Liver (tissue), 9 donors: ENCODE results near the gene TNS1. TPM values are rescaled to one million over a fixed set of nuclear protein-coding genes. Genes with fewer than 3 reads are reported as not detected.

Experiments used
- DNase-seq: peaks from one replicate; pipeline ENCODE4 v3.0.0-alpha.2; 2017; ENCODE audit warnings: low spot score
- H3K27ac ChIP-seq, 2 donors: one replicate each; pipeline ENCODE4 v1.7.0; 2013; ENCODE audit warnings: inconsistent platforms in 2 of 2, low read length in 2 of 2, control low read depth in 1 of 2, low read depth in 1 of 2, mild to moderate bottlenecking in 1 of 2
- H3K27me3 ChIP-seq, 4 donors: one replicate each; pipeline versions ENCODE4 v1.6.1 to v1.7.0; 2013; ENCODE audit warnings: low read length in 3 of 4, inconsistent platforms in 1 of 4, mild to moderate bottlenecking in 1 of 4, moderate library complexity in 1 of 4; ENCODE audit not compliant: control insufficient read depth in 4 of 4, insufficient read depth in 4 of 4
- H3K36me3 ChIP-seq, 4 donors: one replicate each; pipeline versions ENCODE4 v1.6.1 to v1.7.0; 2013; ENCODE audit warnings: low read length in 3 of 4, mild to moderate bottlenecking in 3 of 4, low read depth in 1 of 4, moderate library complexity in 1 of 4; ENCODE audit not compliant: control insufficient read depth in 4 of 4, insufficient read depth in 3 of 4
- H3K4me1 ChIP-seq, 4 donors: one replicate each; pipeline versions ENCODE4 v1.6.1 to v1.7.0; 2013; ENCODE audit warnings: low read length in 3 of 4, mild to moderate bottlenecking in 3 of 4, moderate library complexity in 1 of 4; ENCODE audit not compliant: control insufficient read depth in 4 of 4, insufficient read depth in 4 of 4
- H3K4me3 ChIP-seq, 3 donors: one replicate each; pipeline versions ENCODE4 v1.6.1 to v1.7.0; 2013; ENCODE audit warnings: low read length in 3 of 3, control low read depth in 1 of 3, low read depth in 1 of 3, mild to moderate bottlenecking in 1 of 3
- H3K9ac ChIP-seq, 2 donors: one replicate each; pipeline ENCODE4 v1.7.0; 2013; ENCODE audit warnings: low read length in 2 of 2, mild to moderate bottlenecking in 2 of 2, moderate library complexity in 2 of 2, control low read depth in 1 of 2, low read depth in 1 of 2
- H3K9me3 ChIP-seq, 4 donors: one replicate each; pipeline versions ENCODE4 v1.6.1 to v1.7.0; 2013; ENCODE audit warnings: low read length in 3 of 4; ENCODE audit not compliant: control insufficient read depth in 4 of 4
- ATF3 ChIP-seq: IDR thresholded peaks from 2 replicates; pipeline ENCODE4 v1.6.1; 2016; ENCODE audit warnings: antibody characterized with exemption
- EGR1 ChIP-seq, 2 donors: IDR thresholded peaks; 2 replicates each; pipeline ENCODE4 v1.6.1; 2016 to 2018; ENCODE audit warnings: antibody characterized with exemption in 2 of 2, low read depth in 2 of 2
- FOXA1 ChIP-seq: IDR thresholded peaks from 2 replicates; pipeline ENCODE4 v1.6.1; 2016; ENCODE audit warnings: antibody characterized with exemption
- FOXA2 ChIP-seq: IDR thresholded peaks from 2 replicates; pipeline ENCODE4 v1.6.1; 2016; ENCODE audit warnings: antibody characterized with exemption
- GABPA ChIP-seq, 2 donors: IDR thresholded peaks in 1 of 2; conservative IDR thresholded peaks in 1 of 2; 2 replicates each; pipeline ENCODE4 v1.6.1; 2016; ENCODE audit warnings: antibody characterized with exemption in 2 of 2, mild to moderate bottlenecking in 1 of 2, moderate library complexity in 1 of 2
- HNF4A ChIP-seq, 2 donors: conservative IDR thresholded peaks; 2 replicates each; pipeline ENCODE4 v1.6.1; 2016; ENCODE audit warnings: antibody characterized with exemption in 2 of 2, mild to moderate bottlenecking in 2 of 2
- HNF4G ChIP-seq: IDR thresholded peaks from 2 replicates; pipeline ENCODE4 v1.6.1; 2016; ENCODE audit warnings: antibody characterized with exemption
- JUND ChIP-seq, 2 donors: IDR thresholded peaks; 2 replicates each; pipeline ENCODE4 v1.6.1; 2016; ENCODE audit warnings: antibody characterized with exemption in 2 of 2
- MAX ChIP-seq: IDR thresholded peaks from 2 replicates; pipeline ENCODE4 v1.6.1; 2016; ENCODE audit warnings: antibody characterized with exemption
- NR2F2 ChIP-seq: IDR thresholded peaks from 2 replicates; pipeline ENCODE4 v1.6.1; 2016; ENCODE audit warnings: antibody characterized with exemption
- RAD21 ChIP-seq, 2 donors: IDR thresholded peaks; 2 replicates each; pipeline ENCODE4 v1.6.1; 2016; ENCODE audit warnings: antibody characterized with exemption in 2 of 2, mild to moderate bottlenecking in 2 of 2
- REST ChIP-seq: IDR thresholded peaks from 2 replicates; pipeline ENCODE4 v1.6.1; 2016; ENCODE audit warnings: antibody characterized with exemption, mild to moderate bottlenecking
- SP1 ChIP-seq: IDR thresholded peaks from 2 replicates; pipeline ENCODE4 v1.6.1; 2018; ENCODE audit warnings: antibody characterized with exemption, mild to moderate bottlenecking
- TAF1 ChIP-seq: conservative IDR thresholded peaks from 2 replicates; pipeline ENCODE4 v1.6.1; 2016; ENCODE audit warnings: antibody characterized with exemption, mild to moderate bottlenecking
- YY1 ChIP-seq: IDR thresholded peaks from 2 replicates; pipeline ENCODE4 v1.6.1; 2016; ENCODE audit warnings: antibody characterized with exemption, mild to moderate bottlenecking
- WGBS: extraction: QIAGEN DNeasy Blood & Tissue Kit; methylation state at CpG from one replicate; pipeline ENCODE4 v1.1.7; 2013; 5-methylcytosine and 5-hydroxymethylcytosine counted together
- polyA plus RNA-seq, 2 donors: library from polyadenylated mRNA; stranded (reverse) in 1 of 2; unstranded in 1 of 2; fragments of 200-250 nt in 1 of 2; fragments of >200 nt in 1 of 2; fragmentation: Nextera tagmentation in 1 of 2; extraction: Ambion mirVana in 1 of 2; gene quantifications; one replicate each; pipeline versions ENCODE4 v1.2.1 to v1.2.3, GENCODE V29; 2013 to 2015
- total RNA-seq, 2 donors: library from RNA; depleted of rRNA; stranded (reverse); fragments of >200 nt; gene quantifications; one replicate each; pipeline ENCODE4 v1.2.3, GENCODE V29; 2014
- TF ChIP-seq, protein P1 (sequence below): fragments of 150-350 bp; IDR thresholded peaks from 2 replicates; pipeline ENCODE4 v1.5.1; 2017; ENCODE audit warnings: improper control_type of control experiment, low read depth, low read length; ENCODE audit not compliant: missing input control
- TF ChIP-seq, protein P2 (sequence below): IDR thresholded peaks from 2 replicates; pipeline ENCODE4 v1.6.1; 2016; ENCODE audit warnings: antibody characterized with exemption
- donor health status: healthy.
- donor health status: healthy.
- donor health status: healthy.
- donor health status: healthy.
- donor health status: healthy.

TNS1 gene
- total and polyA plus RNA-seq, 4 donors = 16.3 to 128 (median 57.3) TPM

GRCh38 chr2:217951091-217951490 lies 51.7 kb downstream of the TNS1 start:
- H3K27ac ChIP-seq = no peak overlapping the region
- H3K9ac ChIP-seq = no peak overlapping the region
- no peak for DNase-seq

DNA sequence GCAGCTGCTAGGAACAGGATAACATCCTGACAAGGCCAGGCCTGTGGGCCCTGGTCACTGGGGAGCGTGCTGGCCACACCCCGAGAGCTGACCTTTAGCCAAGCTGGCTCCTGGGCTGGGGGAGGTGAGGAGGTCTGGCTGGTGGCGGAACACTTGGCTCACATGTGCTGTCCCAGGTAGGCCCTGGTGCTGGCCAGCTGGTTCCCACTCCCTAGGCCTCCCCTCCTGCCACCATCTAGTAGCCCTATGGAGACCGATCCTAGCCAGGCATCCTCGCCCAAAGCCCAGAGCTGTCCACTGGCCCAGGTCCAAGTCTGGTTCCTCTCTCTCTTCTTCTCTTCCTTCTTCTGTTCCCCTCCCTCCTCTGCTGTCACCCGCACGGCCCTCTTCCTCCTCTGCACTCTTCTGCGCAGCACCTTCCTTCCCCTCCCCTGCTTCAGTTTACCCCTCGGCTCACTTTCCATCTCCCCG lies 52.4 kb downstream of the TNS1 start:
- 67% methylated on average over 10 of the region's 10 CpGs for WGBS
- H3K27me3 ChIP-seq = no peaks in the 10 kb centered on the region
- no peaks in the 10 kb centered on the region for H3K36me3 ChIP-seq
- H3K9me3 ChIP-seq = no peaks in the 10 kb centered on the region
- DNase-seq = peak; percentile 51
- peaks cover 5 to 16% (median 12%) of the 10 kb centered on the region in 4 donors for H3K4me1 ChIP-seq
- no peak overlapping the region for H3K27ac ChIP-seq
- H3K9ac ChIP-seq = no peak overlapping the region
- no peak overlapping the region for H3K4me3 ChIP-seq
- TF ChIP-seq FOXA2 = no peak
- TF ChIP-seq JUND (IDR thresholded peaks at IDR 0.05) = no peak
- TF ChIP-seq NR2F2 = no peak
- no peak for TF ChIP-seq HNF4G
- TF ChIP-seq GABPA (IDR thresholded peaks at IDR 0.05 in 1 of 2, conservative IDR thresholded peaks at IDR 0.05 in 1 of 2) = no peak
- TF ChIP-seq HNF4A (conservative IDR thresholded peaks at IDR 0.05) = peak; percentile 16 to 70
- peak in 1 of 2 donors; percentile 18 for TF ChIP-seq RAD21 (IDR thresholded peaks at IDR 0.05)
- TF ChIP-seq REST = peak; percentile 49
- TF ChIP-seq YY1 = no peak
- peak; percentile 75 for TF ChIP-seq MAX
- TF ChIP-seq, protein P1, sequence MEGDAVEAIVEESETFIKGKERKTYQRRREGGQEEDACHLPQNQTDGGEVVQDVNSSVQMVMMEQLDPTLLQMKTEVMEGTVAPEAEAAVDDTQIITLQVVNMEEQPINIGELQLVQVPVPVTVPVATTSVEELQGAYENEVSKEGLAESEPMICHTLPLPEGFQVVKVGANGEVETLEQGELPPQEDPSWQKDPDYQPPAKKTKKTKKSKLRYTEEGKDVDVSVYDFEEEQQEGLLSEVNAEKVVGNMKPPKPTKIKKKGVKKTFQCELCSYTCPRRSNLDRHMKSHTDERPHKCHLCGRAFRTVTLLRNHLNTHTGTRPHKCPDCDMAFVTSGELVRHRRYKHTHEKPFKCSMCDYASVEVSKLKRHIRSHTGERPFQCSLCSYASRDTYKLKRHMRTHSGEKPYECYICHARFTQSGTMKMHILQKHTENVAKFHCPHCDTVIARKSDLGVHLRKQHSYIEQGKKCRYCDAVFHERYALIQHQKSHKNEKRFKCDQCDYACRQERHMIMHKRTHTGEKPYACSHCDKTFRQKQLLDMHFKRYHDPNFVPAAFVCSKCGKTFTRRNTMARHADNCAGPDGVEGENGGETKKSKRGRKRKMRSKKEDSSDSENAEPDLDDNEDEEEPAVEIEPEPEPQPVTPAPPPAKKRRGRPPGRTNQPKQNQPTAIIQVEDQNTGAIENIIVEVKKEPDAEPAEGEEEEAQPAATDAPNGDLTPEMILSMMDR = no peak

More at GRCh38 chr2:217951091-217951490, 51.7 kb downstream of the TNS1 start:
- Histone ChIP-seq H3K27me3 (no peaks in the 10 kb centered on the region), H3K36me3 (no peaks in the 10 kb centered on the region), H3K4me1 (peaks cover 5 to 16% (median 12%) of the 10 kb centered on the region in 4 donors), H3K4me3 (no peak overlapping the region), H3K9me3 (no peaks in the 10 kb centered on the region)
- 90% methylated on average over 4 of the region's 4 CpGs for WGBS
- TF ChIP-seq, protein P2, sequence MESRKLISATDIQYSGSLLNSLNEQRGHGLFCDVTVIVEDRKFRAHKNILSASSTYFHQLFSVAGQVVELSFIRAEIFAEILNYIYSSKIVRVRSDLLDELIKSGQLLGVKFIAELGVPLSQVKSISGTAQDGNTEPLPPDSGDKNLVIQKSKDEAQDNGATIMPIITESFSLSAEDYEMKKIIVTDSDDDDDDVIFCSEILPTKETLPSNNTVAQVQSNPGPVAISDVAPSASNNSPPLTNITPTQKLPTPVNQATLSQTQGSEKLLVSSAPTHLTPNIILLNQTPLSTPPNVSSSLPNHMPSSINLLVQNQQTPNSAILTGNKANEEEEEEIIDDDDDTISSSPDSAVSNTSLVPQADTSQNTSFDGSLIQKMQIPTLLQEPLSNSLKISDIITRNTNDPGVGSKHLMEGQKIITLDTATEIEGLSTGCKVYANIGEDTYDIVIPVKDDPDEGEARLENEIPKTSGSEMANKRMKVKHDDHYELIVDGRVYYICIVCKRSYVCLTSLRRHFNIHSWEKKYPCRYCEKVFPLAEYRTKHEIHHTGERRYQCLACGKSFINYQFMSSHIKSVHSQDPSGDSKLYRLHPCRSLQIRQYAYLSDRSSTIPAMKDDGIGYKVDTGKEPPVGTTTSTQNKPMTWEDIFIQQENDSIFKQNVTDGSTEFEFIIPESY = no peak
- TF ChIP-seq ATF3 = no peak
- TF ChIP-seq REST = no peak
- no peak for TF ChIP-seq NR2F2
- TF ChIP-seq HNF4G = no peak
- no peak for TF ChIP-seq YY1
- no peak for TF ChIP-seq EGR1 (IDR thresholded peaks at IDR 0.05; ENCODE audit: low read depth in 2 of 2)
- no peak for TF ChIP-seq TAF1
- TF ChIP-seq FOXA1 = no peak
- TF ChIP-seq SP1 = no peak
- no peak for TF ChIP-seq JUND (IDR thresholded peaks at IDR 0.05)
